NCI-H1092 treated with DMSO at 0.1 percent for 48 hours (cell line): ENCODE results near the gene SRGAP1.
"Not testable (repeated sequence)": the region's sequence is repeated elsewhere in the genome, so short reads cannot be mapped to it uniquely, and the experiment has no call there.

ENCODE experiments used
- DNase-seq: peaks from one replicate; lab custom pipeline; 2025; lab: John Stamatoyannopoulos, UW

SRGAP1 gene

DNA sequence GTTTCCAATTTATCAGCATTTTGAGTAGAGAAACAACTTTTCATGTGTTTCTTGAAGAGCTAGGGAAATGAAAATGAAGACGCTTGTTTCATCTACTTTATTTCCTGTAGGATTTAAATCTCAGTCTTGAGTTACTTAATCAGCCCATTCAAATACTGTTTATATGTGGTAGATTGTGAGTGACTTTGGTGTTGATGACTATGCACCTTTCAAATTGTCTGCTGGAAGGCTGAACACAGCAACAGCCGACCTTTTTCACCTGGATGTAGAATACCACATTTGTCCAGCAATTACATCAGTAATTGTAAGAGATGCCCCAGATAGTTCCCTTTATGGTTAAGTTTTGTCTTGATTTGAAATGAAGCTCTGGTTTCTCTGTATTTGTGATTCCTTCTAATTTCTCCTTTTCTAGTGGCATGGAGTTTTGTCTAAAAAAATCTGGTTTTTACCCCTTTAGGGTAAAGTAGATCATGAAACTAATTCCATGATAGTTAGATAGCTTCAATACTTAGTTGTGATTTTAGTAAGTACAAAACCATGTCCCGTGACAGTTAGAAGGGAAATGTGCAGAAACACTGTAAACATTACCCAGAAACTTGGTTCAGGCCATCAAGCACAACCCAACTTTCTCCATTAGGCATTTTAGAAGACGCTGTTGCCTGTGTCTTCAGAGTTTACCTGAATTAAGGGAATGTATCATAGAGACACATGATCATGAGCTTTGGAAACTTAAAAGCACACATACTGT is 165.0 kb downstream of the SRGAP1 start:
- DNase-seq = no peak

- no peak for DNase-seq
These were observed 165.7 kb downstream of the SRGAP1 start for GRCh38 chr12:64010069-64010686.

DNA sequence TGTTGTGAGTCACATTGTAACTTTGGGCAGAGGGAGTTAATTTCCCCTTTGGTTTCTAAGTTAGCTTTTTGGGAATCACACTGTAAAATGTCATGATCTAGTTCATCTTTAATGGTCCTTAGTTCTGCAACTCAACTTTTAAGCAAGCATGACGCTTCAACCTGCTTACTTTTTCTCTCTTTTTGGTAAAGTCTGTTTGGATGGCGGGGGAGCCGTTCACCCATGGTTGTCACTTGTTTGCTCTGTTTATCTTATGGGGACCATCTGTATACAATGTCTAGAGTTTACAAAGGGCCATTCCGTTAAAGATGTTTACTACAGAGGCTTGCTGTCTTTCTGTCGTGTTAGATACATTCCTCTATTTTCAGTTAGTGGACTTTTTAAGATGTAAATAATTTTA is 172.0 kb downstream of the SRGAP1 start:
- no peak for DNase-seq

- DNase-seq = not testable (repeated sequence)
These were observed 173.6 kb downstream of the SRGAP1 start for GRCh38 chr12:64018116-64018515.

GRCh38 chr12:64018524-64018923 is 174.0 kb downstream of the SRGAP1 start:
- no peak for DNase-seq

DNA sequence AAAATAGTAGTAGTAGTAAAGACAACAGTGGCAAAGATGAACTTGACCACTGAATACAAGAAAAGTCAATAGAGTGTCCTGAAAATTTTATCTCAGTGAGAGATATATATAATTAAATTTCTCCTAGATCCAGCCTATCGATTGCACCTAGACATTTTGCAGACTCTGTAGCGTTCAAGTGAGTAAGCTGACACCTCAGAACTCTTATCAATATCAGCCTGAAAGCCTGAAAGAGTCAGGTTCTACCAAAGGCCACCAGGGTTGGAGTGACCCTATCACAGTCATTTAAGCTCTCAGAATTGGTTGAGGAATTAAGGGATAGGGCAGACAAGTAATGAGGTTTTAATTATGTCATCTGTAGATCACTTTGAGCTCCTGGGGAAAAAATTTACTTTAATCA is 174.6 kb downstream of the SRGAP1 start:
- no peak for DNase-seq

DNA sequence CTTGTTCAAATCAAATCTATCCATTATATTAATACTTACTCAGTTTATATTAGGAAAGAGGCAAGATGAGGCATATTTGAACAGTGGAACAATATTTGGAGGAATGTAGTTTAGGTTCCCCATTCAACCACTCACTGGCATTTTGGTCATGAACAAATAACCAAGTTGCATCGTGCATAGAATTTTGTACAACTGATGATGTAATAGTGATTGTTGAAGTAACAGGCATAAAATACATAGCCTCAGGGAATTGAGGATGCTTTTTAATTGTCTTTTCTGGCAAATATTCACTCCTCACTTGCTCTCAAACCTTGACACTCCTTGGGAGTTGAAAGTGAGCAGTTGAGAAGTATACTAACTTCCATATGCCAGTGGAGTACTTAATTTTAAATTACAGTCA is 175.2 kb downstream of the SRGAP1 start:
- no peak for DNase-seq

DNA sequence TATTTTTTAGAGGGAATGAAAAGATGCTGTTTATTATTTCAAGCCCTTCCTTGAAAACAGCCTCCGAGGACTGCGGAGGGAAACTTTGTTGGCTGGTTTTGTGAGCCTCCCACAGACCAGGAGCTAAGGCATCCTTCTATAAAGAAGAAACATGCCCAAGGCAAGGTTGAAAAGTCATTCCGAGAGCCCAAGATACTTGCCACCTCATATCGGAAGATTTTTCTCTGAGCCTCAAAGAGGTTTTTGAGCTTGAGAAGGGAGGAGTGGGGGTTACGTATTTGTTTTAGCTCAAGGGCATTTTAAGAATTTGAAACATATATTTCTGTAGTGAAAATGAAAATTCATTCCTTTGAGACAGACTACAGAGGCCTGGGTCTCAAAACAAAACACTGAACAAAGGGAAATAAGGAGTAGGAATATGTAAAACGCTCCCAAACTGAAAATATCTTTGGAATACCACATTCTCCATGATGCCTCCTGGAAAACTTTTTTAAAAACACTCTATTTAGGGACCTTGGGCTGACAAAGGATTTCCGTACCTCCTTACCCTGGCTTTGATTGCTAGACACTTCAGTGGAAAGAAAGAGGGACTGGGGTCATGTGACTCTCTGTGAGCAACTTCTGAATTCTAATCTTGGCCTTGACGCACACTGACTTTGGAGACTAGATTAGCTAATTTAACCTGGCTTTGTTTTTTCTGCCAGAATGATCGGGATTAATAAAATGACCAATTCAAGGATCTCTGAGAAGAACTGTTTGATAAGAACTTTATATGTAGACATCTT is 180.9 kb downstream of the SRGAP1 start:
- DNase-seq = no peak

DNA sequence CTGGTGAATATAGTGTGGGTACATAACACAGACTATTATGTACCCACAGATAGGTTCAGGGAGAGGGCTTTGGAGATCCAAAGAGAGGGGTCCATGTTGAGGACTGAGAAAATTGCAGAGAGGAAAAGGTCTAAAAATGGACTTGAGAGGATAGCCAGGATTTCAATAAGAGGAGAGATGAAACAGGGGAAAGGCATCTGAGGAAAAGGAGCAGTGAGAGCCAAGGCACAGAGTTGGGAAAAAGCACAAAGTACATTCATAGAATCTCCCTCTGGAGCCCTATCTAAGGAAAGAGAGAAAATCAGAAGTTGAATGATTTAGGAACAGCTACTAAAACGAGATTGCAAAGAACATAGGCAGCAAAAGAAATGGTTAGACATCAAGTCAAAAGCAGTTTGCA is 182.8 kb downstream of the SRGAP1 start:
- no peak for DNase-seq

GRCh38 chr12:64028541-64028940 is 184.0 kb downstream of the SRGAP1 start:
- no peak for DNase-seq

GRCh38 chr12:64029013-64029857 is 184.7 kb downstream of the SRGAP1 start:
- no peak for DNase-seq

DNA sequence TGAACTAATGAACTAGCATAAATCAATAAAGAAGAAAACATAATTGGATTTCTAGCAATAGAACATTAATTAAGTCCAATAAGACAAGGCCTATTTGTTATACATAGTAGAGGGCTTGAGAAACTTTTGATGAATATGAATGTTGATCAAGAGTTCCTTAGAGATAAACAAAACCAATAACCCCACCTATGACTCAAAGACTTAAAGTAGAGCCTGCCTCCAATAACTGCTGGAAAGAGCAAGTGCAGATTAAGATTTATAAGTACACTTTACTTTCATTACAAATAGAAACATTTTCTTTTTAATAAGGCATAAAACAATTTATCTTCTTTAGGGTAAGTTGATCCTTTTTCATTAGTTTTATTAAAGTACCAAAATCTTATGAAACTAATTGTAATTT is 185.7 kb downstream of the SRGAP1 start:
- no peak for DNase-seq

- DNase-seq = not testable (repeated sequence)
These were observed 189.6 kb downstream of the SRGAP1 start for GRCh38 chr12:64034056-64034455.

DNA sequence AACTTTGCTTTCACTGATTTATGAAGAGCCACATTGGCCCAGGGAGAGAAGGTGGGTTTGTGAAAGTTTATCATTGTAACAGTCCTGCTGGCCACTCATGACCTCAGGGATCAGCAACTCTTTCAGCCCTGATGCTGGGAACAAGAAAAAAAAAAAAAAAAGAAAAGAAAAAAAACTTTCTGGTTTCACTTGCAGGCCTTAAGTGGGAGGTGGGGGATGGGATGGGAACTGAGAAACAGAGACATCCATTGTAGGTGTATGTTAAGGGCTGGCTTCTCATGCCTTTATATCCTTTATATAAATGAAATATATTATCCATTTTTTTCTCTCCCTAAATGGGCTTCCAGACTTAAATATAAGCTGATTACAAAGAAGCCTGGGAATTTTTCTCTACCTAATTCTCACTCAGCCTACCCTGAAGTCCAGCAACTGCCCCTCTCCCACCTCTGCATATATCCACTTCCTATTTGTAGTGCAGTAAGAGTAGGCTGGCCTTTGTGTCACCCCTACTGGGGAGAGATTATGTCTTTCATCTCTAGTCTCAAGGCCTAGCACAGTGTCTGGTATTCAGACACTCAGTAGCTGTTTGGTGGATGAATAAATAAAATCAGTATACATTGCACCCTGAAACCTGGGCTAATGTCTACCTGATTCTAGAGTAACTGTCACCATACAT is 190.5 kb downstream of the SRGAP1 start:
- no peak for DNase-seq

- no peak for DNase-seq
These were observed 191.9 kb downstream of the SRGAP1 start for GRCh38 chr12:64036414-64036813.

DNA sequence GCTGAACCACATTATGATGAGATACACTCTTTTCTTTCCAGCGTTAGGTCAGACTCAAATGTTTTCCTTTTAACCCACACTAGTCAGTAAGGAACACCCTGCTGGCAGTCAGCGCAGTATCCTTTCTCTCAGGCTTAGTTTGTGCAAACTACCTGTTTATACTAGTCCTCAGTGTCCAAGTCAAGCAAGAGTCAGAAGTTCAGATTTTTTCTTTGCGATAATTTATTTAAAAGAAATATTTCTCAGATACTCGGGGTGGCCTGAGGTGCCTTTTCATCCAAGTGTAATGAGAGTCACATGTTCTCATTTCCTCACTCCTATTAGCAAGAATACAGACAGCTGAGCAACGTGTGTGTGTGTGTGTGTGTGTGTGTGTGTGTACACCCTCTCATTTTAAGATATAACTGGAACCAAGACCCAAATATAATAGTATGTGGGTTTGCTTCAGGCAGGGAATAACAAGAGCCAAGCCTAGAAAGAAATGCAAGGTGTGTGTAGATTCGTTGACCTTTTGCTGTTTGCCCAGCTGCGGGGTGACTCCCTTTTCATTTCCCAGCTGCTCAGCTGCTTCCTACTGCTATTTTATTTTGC is 194.9 kb downstream of the SRGAP1 start:
- DNase-seq = peak; percentile 90

DNA sequence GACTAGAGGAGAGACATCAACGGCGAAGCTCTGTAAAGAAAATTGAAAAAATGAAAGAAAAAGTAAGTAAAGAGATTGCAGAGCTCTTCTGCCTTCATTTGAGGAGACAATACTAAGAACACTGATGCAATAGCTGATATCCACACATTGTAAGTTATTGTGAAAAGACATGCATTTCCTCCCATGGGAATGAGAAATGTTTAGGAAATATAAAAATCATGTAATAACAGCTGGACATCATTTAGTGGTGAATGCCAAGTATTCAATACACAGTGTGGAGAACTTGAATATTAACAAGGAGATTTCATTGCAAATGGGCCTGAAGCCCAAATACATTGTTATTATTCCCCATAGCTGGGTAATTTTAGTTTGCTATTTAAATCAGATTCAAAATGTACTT is 198.4 kb downstream of the SRGAP1 start:
- no peak for DNase-seq

DNA sequence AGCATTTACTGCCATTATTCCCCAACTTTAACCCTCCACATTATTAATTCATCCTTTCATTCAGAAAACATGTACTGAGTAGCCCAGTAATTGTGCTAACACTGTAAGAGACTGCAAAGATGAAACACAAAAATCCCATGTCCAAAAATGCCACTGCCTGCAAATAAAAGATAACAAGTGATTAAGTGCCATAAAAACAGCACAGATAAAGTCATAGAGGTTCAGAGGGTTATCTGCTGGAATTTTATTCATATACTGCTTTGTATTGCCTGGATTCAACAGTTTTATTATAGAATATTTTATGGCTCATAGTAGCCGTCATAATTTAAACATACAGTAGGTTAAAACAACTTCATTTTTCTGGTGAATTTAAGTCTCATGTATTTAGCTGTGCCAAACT is 199.7 kb downstream of the SRGAP1 start:
- no peak for DNase-seq

- no peak for DNase-seq
These were observed 206.6 kb downstream of the SRGAP1 start for GRCh38 chr12:64051057-64051456.

DNA sequence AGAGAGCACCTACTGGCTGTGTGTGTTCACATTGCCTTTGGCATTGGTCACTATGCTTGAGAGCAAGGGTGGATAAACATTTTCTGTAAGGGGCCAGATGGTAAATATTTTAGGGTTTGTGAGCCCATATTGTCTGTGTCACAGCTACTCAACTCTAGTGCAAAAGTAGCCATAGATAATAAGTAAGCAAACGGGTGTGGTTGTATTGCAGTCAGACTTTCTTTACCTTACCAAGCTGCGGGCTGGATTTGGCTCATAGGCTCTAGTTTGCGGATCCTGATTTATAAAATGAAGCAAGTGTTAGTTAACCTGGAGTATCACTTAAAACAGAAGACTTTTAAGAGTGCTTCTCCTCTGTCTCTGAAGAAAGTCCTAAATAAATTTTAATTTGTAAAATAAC is 208.6 kb downstream of the SRGAP1 start:
- DNase-seq = no peak

GRCh38 chr12:64054079-64054520 is 209.6 kb downstream of the SRGAP1 start:
- DNase-seq = no peak
